ENCODE results near the gene TNFSF18. TPM values are rescaled to one million over a fixed set of nuclear protein-coding genes. Genes with fewer than 3 reads are reported as not detected.

Gene TNFSF18
- total RNA-seq, 1 donor from 2014 or later = not detected

- no peak overlapping the region for H3K4me3 Mint-ChIP-seq (ENCODE audit: unreplicated experiment)
- TF ChIP-seq, protein P1, sequence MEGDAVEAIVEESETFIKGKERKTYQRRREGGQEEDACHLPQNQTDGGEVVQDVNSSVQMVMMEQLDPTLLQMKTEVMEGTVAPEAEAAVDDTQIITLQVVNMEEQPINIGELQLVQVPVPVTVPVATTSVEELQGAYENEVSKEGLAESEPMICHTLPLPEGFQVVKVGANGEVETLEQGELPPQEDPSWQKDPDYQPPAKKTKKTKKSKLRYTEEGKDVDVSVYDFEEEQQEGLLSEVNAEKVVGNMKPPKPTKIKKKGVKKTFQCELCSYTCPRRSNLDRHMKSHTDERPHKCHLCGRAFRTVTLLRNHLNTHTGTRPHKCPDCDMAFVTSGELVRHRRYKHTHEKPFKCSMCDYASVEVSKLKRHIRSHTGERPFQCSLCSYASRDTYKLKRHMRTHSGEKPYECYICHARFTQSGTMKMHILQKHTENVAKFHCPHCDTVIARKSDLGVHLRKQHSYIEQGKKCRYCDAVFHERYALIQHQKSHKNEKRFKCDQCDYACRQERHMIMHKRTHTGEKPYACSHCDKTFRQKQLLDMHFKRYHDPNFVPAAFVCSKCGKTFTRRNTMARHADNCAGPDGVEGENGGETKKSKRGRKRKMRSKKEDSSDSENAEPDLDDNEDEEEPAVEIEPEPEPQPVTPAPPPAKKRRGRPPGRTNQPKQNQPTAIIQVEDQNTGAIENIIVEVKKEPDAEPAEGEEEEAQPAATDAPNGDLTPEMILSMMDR (IDR thresholded peaks at IDR 0.05; ENCODE audit: partially characterized antibody, unreplicated experiment) = no peak
- no peak for DNase-seq
- no peaks in the 10 kb centered on the region for H3K36me3 Mint-ChIP-seq (ENCODE audit: unreplicated experiment)
- no peak overlapping the region for H3K27ac Mint-ChIP-seq (ENCODE audit: unreplicated experiment)
- no peaks in the 10 kb centered on the region for H3K4me1 Mint-ChIP-seq (ENCODE audit: low read depth, unreplicated experiment)
- H3K27me3 Mint-ChIP-seq (ENCODE audit: unreplicated experiment) = no peaks in the 10 kb centered on the region
- peaks cover 1% of the 10 kb centered on the region for H3K9me3 Mint-ChIP-seq (ENCODE audit: unreplicated experiment)
Measured at GRCh38 chr1:173056365-173056764, 5.6 kb upstream of the TNFSF18 start.

- Mint-ChIP-seq H3K27ac (ENCODE audit: unreplicated experiment) (no peak overlapping the region), H3K4me3 (ENCODE audit: unreplicated experiment) (no peak overlapping the region)
Measured at GRCh38 chr1:173052681-173053196, 2.0 kb upstream of the TNFSF18 start.

GRCh38 chr1:173049322-173049633, 1.5 kb downstream of the TNFSF18 start:
- Mint-ChIP-seq H3K4me3 (ENCODE audit: unreplicated experiment) (no peak overlapping the region), H3K27ac (ENCODE audit: unreplicated experiment) (no peak overlapping the region), H3K36me3 (ENCODE audit: unreplicated experiment) (no peaks in the 10 kb centered on the region), H3K4me1 (ENCODE audit: low read depth, unreplicated experiment) (no peaks in the 10 kb centered on the region), H3K9me3 (ENCODE audit: unreplicated experiment) (no peaks in the 10 kb centered on the region), H3K27me3 (ENCODE audit: unreplicated experiment) (no peaks in the 10 kb centered on the region)
- TF ChIP-seq, protein P1 (IDR thresholded peaks at IDR 0.05; ENCODE audit: partially characterized antibody, unreplicated experiment) = no peak
- no peak for DNase-seq

More at GRCh38 chr1:173052681-173053196, 2.0 kb upstream of the TNFSF18 start:
- Mint-ChIP-seq H3K9me3 (ENCODE audit: unreplicated experiment) (no peaks in the 10 kb centered on the region), H3K36me3 (ENCODE audit: unreplicated experiment) (no peaks in the 10 kb centered on the region), H3K4me1 (ENCODE audit: low read depth, unreplicated experiment) (no peaks in the 10 kb centered on the region), H3K27me3 (ENCODE audit: unreplicated experiment) (no peaks in the 10 kb centered on the region)
- DNase-seq = no peak
- TF ChIP-seq, protein P1 (IDR thresholded peaks at IDR 0.05; ENCODE audit: partially characterized antibody, unreplicated experiment) = no peak

DNA sequence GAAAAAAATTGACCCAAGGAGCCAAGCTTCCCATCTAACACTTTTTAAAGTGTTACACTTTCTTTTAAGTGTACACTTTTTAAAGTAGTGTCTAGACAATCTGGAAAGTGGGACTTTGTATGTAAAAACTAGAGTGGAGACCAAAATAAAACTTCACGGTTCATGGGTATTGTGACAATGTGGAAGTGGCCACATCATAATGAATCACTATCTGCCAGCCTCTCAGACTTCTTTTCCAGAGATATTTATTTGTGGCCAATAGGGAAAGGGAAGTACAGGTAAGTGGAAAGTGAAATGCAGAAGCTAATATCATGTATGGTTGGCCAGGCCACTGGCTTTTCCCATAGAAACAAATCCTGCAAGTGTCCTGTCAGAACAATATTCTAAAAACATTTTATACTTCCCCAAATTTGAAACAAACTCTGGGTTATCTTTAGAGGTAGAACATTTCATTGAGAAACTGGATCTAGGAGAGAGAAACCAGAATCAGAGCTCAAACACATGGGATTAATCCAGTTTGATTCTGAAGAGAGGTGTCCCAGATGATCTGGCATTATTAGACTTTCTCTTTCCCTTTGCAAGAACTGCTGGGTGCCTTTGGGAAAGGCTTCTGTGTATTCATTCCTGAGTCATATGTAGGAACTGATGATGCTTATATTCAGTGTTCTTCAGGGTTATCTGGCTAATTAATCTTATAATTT, 2.0 kb downstream of the TNFSF18 start:
- no peak for DNase-seq
- TF ChIP-seq, protein P1 (IDR thresholded peaks at IDR 0.05; ENCODE audit: partially characterized antibody, unreplicated experiment) = no peak
- Mint-ChIP-seq H3K27ac (ENCODE audit: unreplicated experiment) (no peak overlapping the region), H3K9me3 (ENCODE audit: unreplicated experiment) (no peaks in the 10 kb centered on the region), H3K4me3 (ENCODE audit: unreplicated experiment) (no peak overlapping the region), H3K36me3 (ENCODE audit: unreplicated experiment) (no peaks in the 10 kb centered on the region), H3K4me1 (ENCODE audit: low read depth, unreplicated experiment) (no peaks in the 10 kb centered on the region), H3K27me3 (ENCODE audit: unreplicated experiment) (no peaks in the 10 kb centered on the region)

DNA sequence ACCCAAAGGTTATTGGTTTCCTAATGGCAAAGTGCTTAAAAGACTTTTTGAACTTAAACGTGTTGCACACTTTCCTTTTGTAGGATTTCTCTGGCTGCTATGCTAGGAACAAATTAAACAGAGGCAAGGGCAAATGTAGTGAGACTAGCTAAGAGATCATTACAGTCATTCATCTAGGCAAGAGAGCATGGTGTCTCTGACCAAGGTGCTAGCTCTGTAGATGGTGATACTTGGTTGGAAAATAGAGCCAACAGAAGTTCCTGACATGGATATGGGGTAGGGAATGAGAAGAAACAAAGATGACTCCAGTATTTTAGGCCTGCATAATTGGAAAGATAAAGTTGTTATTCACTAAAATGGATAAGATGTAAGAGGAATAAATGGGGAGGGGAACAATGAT, 6.1 kb downstream of the TNFSF18 start:
- Mint-ChIP-seq H3K9me3 (ENCODE audit: unreplicated experiment) (no peaks in the 10 kb centered on the region), H3K27ac (ENCODE audit: unreplicated experiment) (no peak overlapping the region)
- no peak for DNase-seq

More for the DNA sequence above, 6.1 kb downstream of the TNFSF18 start:
- Mint-ChIP-seq H3K36me3 (ENCODE audit: unreplicated experiment) (no peaks in the 10 kb centered on the region), H3K4me1 (ENCODE audit: low read depth, unreplicated experiment) (no peaks in the 10 kb centered on the region), H3K27me3 (ENCODE audit: unreplicated experiment) (no peaks in the 10 kb centered on the region), H3K4me3 (ENCODE audit: unreplicated experiment) (no peak overlapping the region)
- TF ChIP-seq, protein P1 (IDR thresholded peaks at IDR 0.05; ENCODE audit: partially characterized antibody, unreplicated experiment) = no peak
